DND-41 (cell line): ENCODE data around the gene PRDM5.

Experiments used
- ATAC-seq: fragments of 200-7000 bp; cut with Tn5 transposase; 3 replicates; pipeline ENCODE4 v1.9.1; 2021; ENCODE audit warnings: low read depth; ENCODE audit not compliant: insufficient read depth
- DNase-seq: peaks from one replicate; pipeline ENCODE4 v3.0.0-alpha.2; 2020
- H2AFZ ChIP-seq: 2 replicates; pipeline ENCODE4 v1.6.0; 2012; ENCODE audit warnings: low read depth, low read length
- H3K27ac ChIP-seq: 2 replicates; pipeline ENCODE4 v1.5.1; 2012; ENCODE audit warnings: low read length, inconsistent platforms
- H3K27me3 ChIP-seq: fragments of 200-600 bp; sonication (generic); 2 replicates; pipeline ENCODE4 v1.6.0; 2012; ENCODE audit warnings: low read length, mild to moderate bottlenecking, inconsistent platforms; ENCODE audit not compliant: insufficient read depth, poor library complexity
- H3K36me3 ChIP-seq: 2 replicates; pipeline ENCODE4 v1.5.1; 2012; ENCODE audit warnings: low read length, inconsistent platforms; ENCODE audit not compliant: insufficient read depth
- H3K4me1 ChIP-seq: 2 replicates; pipeline ENCODE4 v1.5.1; 2012; ENCODE audit warnings: mild to moderate bottlenecking, low read length; ENCODE audit not compliant: insufficient read depth
- H3K4me2 ChIP-seq: 2 replicates; pipeline ENCODE4 v1.6.0; 2012; ENCODE audit warnings: mild to moderate bottlenecking, moderate library complexity, low read length, inconsistent platforms; ENCODE audit not compliant: insufficient read depth
- H3K4me3 ChIP-seq, 2 experiments: fragments of 200-600 bp in 1 of 2; shearing (Covaris generic) in 1 of 2; 2 replicates each; pipeline ENCODE4 v1.5.1; 2012 to 2016; ENCODE audit warnings: inconsistent platforms in 2 of 2, low read length in 2 of 2, mild to moderate bottlenecking in 2 of 2, low read depth in 1 of 2, moderate library complexity in 1 of 2
- H3K79me2 ChIP-seq: 2 replicates; pipeline ENCODE4 v1.6.0; 2012; ENCODE audit warnings: low read length, inconsistent platforms; ENCODE audit not compliant: insufficient read depth
- H3K9ac ChIP-seq: 2 replicates; pipeline ENCODE4 v1.6.0; 2012; ENCODE audit warnings: low read depth, mild to moderate bottlenecking, inconsistent platforms, low read length, moderate library complexity
- H3K9me3 ChIP-seq: 2 replicates; pipeline ENCODE4 v1.5.1; 2012; ENCODE audit warnings: low read length, moderate library complexity, mild to moderate bottlenecking, inconsistent platforms; ENCODE audit not compliant: insufficient read depth, severe bottlenecking
- H4K20me1 ChIP-seq: 2 replicates; pipeline ENCODE4 v1.6.0; 2012; ENCODE audit warnings: low read length; ENCODE audit not compliant: insufficient read depth
- EZH2 ChIP-seq: IDR thresholded peaks from 3 replicates; pipeline ENCODE4 v1.6.1; 2012; ENCODE audit warnings: borderline replicate concordance, low read depth, mild to moderate bottlenecking, moderate library complexity, low read length, inconsistent platforms; ENCODE audit not compliant: severe bottlenecking
- TF ChIP-seq, protein P1 (sequence below): IDR thresholded peaks from 2 replicates; pipeline ENCODE4 v1.5.1; 2012; ENCODE audit warnings: borderline replicate concordance, low read length, moderate library complexity, mild to moderate bottlenecking; ENCODE audit not compliant: poor library complexity, severe bottlenecking; ENCODE audit errors: extremely low read depth

The PRDM5 gene

DNA sequence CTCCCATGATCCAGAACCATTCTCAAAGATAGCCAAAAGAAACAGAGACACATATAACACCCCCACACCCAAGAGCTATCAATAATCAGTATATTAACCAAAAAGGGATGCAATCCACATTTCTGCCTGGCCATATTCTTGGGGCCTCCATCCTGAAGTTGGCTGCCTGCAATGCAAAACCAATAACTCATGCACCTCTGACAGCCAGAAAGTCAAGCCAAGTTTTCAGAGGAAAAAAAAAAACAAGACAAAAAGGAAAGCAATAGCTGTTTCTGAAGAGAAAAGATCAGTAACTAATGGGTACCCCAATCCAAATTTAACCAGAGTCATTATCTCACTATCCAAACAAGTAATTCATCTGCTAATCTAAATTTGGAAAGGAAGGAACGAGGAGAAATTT is 7.3 kb upstream of the PRDM5 start:
- Histone ChIP-seq H3K9me3 (no peaks in the 10 kb centered on the region), H3K4me1 (no peaks in the 10 kb centered on the region), H2AFZ (no peak overlapping the region), H3K36me3 (no peaks in the 10 kb centered on the region), H3K4me3 (no peak overlapping the region), H3K27ac (no peak overlapping the region), H4K20me1 (no peaks in the 10 kb centered on the region), H3K9ac (no peak overlapping the region), H3K4me2 (no peak overlapping the region), H3K27me3 (no peaks in the 10 kb centered on the region), H3K79me2 (no peaks in the 10 kb centered on the region)
- TF ChIP-seq, protein P1, sequence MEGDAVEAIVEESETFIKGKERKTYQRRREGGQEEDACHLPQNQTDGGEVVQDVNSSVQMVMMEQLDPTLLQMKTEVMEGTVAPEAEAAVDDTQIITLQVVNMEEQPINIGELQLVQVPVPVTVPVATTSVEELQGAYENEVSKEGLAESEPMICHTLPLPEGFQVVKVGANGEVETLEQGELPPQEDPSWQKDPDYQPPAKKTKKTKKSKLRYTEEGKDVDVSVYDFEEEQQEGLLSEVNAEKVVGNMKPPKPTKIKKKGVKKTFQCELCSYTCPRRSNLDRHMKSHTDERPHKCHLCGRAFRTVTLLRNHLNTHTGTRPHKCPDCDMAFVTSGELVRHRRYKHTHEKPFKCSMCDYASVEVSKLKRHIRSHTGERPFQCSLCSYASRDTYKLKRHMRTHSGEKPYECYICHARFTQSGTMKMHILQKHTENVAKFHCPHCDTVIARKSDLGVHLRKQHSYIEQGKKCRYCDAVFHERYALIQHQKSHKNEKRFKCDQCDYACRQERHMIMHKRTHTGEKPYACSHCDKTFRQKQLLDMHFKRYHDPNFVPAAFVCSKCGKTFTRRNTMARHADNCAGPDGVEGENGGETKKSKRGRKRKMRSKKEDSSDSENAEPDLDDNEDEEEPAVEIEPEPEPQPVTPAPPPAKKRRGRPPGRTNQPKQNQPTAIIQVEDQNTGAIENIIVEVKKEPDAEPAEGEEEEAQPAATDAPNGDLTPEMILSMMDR = no peak
- TF ChIP-seq EZH2 = no peak
- ATAC-seq (no peak), DNase-seq (no peak)

- H3K9me3 ChIP-seq = no peaks in the 10 kb centered on the region
- H3K27ac ChIP-seq = no peak overlapping the region
- no peak overlapping the region for H3K4me2 ChIP-seq
- no peaks in the 10 kb centered on the region for H3K27me3 ChIP-seq
- ATAC-seq = peak; percentile 35; the same call in 2 of the 3 replicates
- no peaks in the 10 kb centered on the region for H3K36me3 ChIP-seq
- no peak overlapping the region for H3K9ac ChIP-seq
- H2AFZ ChIP-seq = no peak overlapping the region
- DNase-seq = no peak
- no peak overlapping the region for H3K4me3 ChIP-seq
- TF ChIP-seq, protein P1 = no peak
- no peak for TF ChIP-seq EZH2
- H4K20me1 ChIP-seq = no peaks in the 10 kb centered on the region
- no peaks in the 10 kb centered on the region for H3K79me2 ChIP-seq
- no peaks in the 10 kb centered on the region for H3K4me1 ChIP-seq
Measured at GRCh38 chr4:120927801-120928409, 5.4 kb upstream of the PRDM5 start.

DNA sequence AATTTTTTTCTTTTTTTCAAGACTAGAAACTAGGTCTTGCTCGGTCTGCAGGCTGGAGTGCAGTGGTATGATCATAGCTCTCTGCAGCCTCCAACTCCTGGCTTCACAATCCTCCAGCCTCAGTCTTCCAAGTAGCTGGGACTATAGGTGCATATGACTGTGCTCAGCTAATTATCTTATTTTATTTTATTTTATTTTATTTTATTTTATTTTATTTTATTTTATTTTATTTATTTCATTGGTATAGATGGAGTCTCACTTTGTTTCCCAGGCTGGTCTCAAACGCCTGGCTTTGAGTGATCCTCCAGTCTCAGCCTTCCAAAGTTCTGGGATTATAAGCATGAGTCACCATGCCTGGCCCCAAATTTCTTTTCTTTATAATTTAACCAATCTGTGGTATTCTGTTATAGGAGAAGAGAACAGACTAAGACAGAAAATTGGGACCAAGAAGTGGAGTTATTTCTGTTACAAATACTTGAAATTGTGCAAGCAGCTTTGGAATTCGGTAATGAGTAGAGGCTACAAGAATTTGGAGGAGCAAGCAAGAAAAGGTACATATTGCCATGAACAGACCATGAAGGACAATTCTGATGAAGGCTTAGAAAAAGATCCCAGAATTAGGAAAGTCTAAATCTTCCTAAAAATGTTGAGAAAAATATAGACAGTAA is 4.0 kb upstream of the PRDM5 start:
- DNase-seq = no peak
- Histone ChIP-seq H3K4me1 (no peaks in the 10 kb centered on the region), H3K27ac (no peak overlapping the region), H3K9ac (no peak overlapping the region), H3K9me3 (no peaks in the 10 kb centered on the region), H3K79me2 (no peaks in the 10 kb centered on the region), H3K27me3 (no peaks in the 10 kb centered on the region), H3K4me3 (no peak overlapping the region), H4K20me1 (no peaks in the 10 kb centered on the region), H3K4me2 (no peak overlapping the region), H2AFZ (no peak overlapping the region), H3K36me3 (no peaks in the 10 kb centered on the region)
- TF ChIP-seq EZH2 = no peak
- TF ChIP-seq, protein P1 = no peak
- no peak for ATAC-seq
